H9 (cell line): ENCODE results near the gene ANKRD42. TPM values are rescaled to one million over a fixed set of nuclear protein-coding genes. Genes with fewer than 3 reads are reported as not detected.

Experiments used
- DNase-seq: peaks from one replicate; pipeline ENCODE4 v3.0.0-alpha.2; 2017
- H2AFZ ChIP-seq: one replicate; pipeline ENCODE4 v1.6.1; 2013; ENCODE audit warnings: mild to moderate bottlenecking, low read length, control low read depth, moderate library complexity
- H2AK5ac ChIP-seq: 2 replicates; pipeline ENCODE4 v1.6.1; 2013; ENCODE audit warnings: low read length, control low read depth, mixed read lengths; ENCODE audit not compliant: insufficient read length
- H2BK120ac ChIP-seq: one replicate; pipeline ENCODE4 v1.6.1; 2013; ENCODE audit warnings: low read depth, mild to moderate bottlenecking, low read length, control low read depth, inconsistent platforms; ENCODE audit not compliant: poor library complexity, severe bottlenecking
- H2BK12ac ChIP-seq: 2 replicates; pipeline ENCODE4 v1.6.1; 2013; ENCODE audit warnings: low read length, control low read depth, mixed read lengths, low read depth; ENCODE audit not compliant: insufficient read length
- H2BK15ac ChIP-seq: 2 replicates; pipeline ENCODE4 v1.6.1; 2013; ENCODE audit warnings: low read depth, low read length, control low read depth
- H2BK20ac ChIP-seq: one replicate; pipeline ENCODE4 v1.6.1; 2013; ENCODE audit warnings: low read depth, mild to moderate bottlenecking, low read length, control low read depth, inconsistent platforms; ENCODE audit not compliant: poor library complexity, severe bottlenecking
- H2BK5ac ChIP-seq: 2 replicates; pipeline ENCODE4 v1.6.1; 2013; ENCODE audit warnings: low read length, control low read depth, mixed read lengths; ENCODE audit not compliant: insufficient read length
- H3K14ac ChIP-seq: 2 replicates; pipeline ENCODE4 v1.6.1; 2013; ENCODE audit warnings: low read length, control low read depth; ENCODE audit not compliant: insufficient read depth
- H3K18ac ChIP-seq: 2 replicates; pipeline ENCODE4 v1.6.1; 2013; ENCODE audit warnings: low read depth, mild to moderate bottlenecking, mixed read lengths, low read length, control low read depth; ENCODE audit not compliant: insufficient read length
- H3K23ac ChIP-seq: 2 replicates; pipeline ENCODE4 v1.6.1; 2013; ENCODE audit warnings: low read length, control low read depth, mixed read lengths, low read depth; ENCODE audit not compliant: insufficient read length
- H3K23me2 ChIP-seq: 2 replicates; pipeline ENCODE4 v1.6.1; 2013; ENCODE audit warnings: low read depth, mild to moderate bottlenecking, mixed read lengths, low read length, control low read depth; ENCODE audit not compliant: insufficient read length, poor library complexity, severe bottlenecking
- H3K27ac ChIP-seq: 2 replicates; pipeline ENCODE4 v1.5.1; 2013; ENCODE audit warnings: low read length, control low read depth, mixed read lengths, low read depth; ENCODE audit not compliant: insufficient read length
- H3K27me3 ChIP-seq: 2 replicates; pipeline ENCODE4 v1.6.1; 2013; ENCODE audit warnings: low read length, control low read depth, inconsistent platforms; ENCODE audit not compliant: insufficient read depth
- H3K4ac ChIP-seq: 2 replicates; pipeline ENCODE4 v1.6.1; 2013; ENCODE audit warnings: low read depth, mild to moderate bottlenecking, control low read depth, inconsistent platforms, low read length, moderate library complexity
- H3K4me1 ChIP-seq: 2 replicates; pipeline ENCODE4 v1.6.1; 2013; ENCODE audit warnings: low read length, control low read depth, inconsistent platforms; ENCODE audit not compliant: insufficient read depth
- H3K4me2 ChIP-seq: 2 replicates; pipeline ENCODE4 v1.6.1; 2013; ENCODE audit warnings: low read length, control low read depth, mixed read lengths; ENCODE audit not compliant: insufficient read length, insufficient read depth
- H3K56ac ChIP-seq: 2 replicates; pipeline ENCODE4 v1.6.1; 2013; ENCODE audit warnings: low read depth, mild to moderate bottlenecking, mixed read lengths, low read length, control low read depth; ENCODE audit not compliant: insufficient read length
- H3K79me1 ChIP-seq: 2 replicates; pipeline ENCODE4 v1.6.1; 2013; ENCODE audit warnings: low read depth, mild to moderate bottlenecking, moderate library complexity, low read length, control low read depth, inconsistent platforms; ENCODE audit not compliant: insufficient read depth, poor library complexity, severe bottlenecking
- H3K79me2 ChIP-seq: 2 replicates; pipeline ENCODE4 v1.6.1; 2013; ENCODE audit warnings: low read length, control low read depth, inconsistent platforms; ENCODE audit not compliant: insufficient read depth
- H3K9ac ChIP-seq: 2 replicates; pipeline ENCODE4 v1.6.1; 2013; ENCODE audit warnings: low read length, control low read depth, mixed read lengths; ENCODE audit not compliant: insufficient read length; ENCODE audit errors: extremely low read depth
- H3K9me3 ChIP-seq: one replicate; pipeline ENCODE4 v1.6.1; 2013; ENCODE audit warnings: low read depth, low read length, inconsistent platforms; ENCODE audit not compliant: control insufficient read depth
- H3T11ph ChIP-seq: one replicate; pipeline ENCODE4 v1.6.1; 2013; ENCODE audit warnings: mild to moderate bottlenecking, low read length, control low read depth, inconsistent platforms
- H4K20me1 ChIP-seq: one replicate; pipeline ENCODE4 v1.6.1; 2013; ENCODE audit not compliant: control insufficient read depth, insufficient read length, insufficient read depth
- H4K5ac ChIP-seq: 2 replicates; pipeline ENCODE4 v1.6.1; 2013; ENCODE audit warnings: low read depth, mild to moderate bottlenecking, mixed read lengths, low read length, control low read depth; ENCODE audit not compliant: insufficient read length
- H4K8ac ChIP-seq: replicated peaks from 2 replicates; pipeline ENCODE4 v1.6.1; 2013; ENCODE audit warnings: low read length, control low read depth, mixed read lengths, low read depth; ENCODE audit not compliant: insufficient read length
- H4K91ac ChIP-seq: 2 replicates; pipeline ENCODE4 v1.6.1; 2013; ENCODE audit warnings: low read depth, mild to moderate bottlenecking, moderate library complexity, mixed read lengths, low read length, control low read depth; ENCODE audit not compliant: insufficient read length
- H3K27ac Mint-ChIP-seq, 3 experiments: 2 replicates in 2 of 3; 3 replicates in 1 of 3; pipeline ENCODE4 v1.8.0; 2020 to 2021; ENCODE audit warnings: mixed read lengths in 3 of 3, mild to moderate bottlenecking in 1 of 3, moderate library complexity in 1 of 3
- H3K27me3 Mint-ChIP-seq: 2 replicates; pipeline ENCODE4 v1.8.0; 2021; ENCODE audit warnings: low read depth, mild to moderate bottlenecking, moderate library complexity, mixed read lengths
- H3K36me3 Mint-ChIP-seq, 3 experiments: 2 replicates in 2 of 3; 3 replicates in 1 of 3; pipeline ENCODE4 v1.8.0; 2020 to 2021; ENCODE audit warnings: low read depth in 3 of 3, mixed read lengths in 3 of 3; ENCODE audit not compliant: insufficient read depth in 1 of 3
- H3K4me1 Mint-ChIP-seq, 2 experiments: 2 replicates each; pipeline ENCODE4 v1.8.0; 2020; ENCODE audit warnings: mixed read lengths in 2 of 2
- H3K4me3 Mint-ChIP-seq, 2 experiments: 2 replicates in 1 of 2; 3 replicates in 1 of 2; pipeline ENCODE4 v1.8.0; 2020 to 2021; ENCODE audit warnings: mild to moderate bottlenecking in 2 of 2, mixed read lengths in 2 of 2, moderate library complexity in 1 of 2
- H3K9me3 Mint-ChIP-seq, 2 experiments: 2 replicates in 1 of 2; 3 replicates in 1 of 2; pipeline ENCODE4 v1.8.0; 2020; ENCODE audit warnings: mild to moderate bottlenecking in 2 of 2, mixed read lengths in 2 of 2, moderate library complexity in 1 of 2
- CTCF ChIP-seq: fragments of 200-600 bp; sonication (generic); conservative IDR thresholded peaks from 3 replicates; pipeline ENCODE4 v1.8.0; 2021; ENCODE audit warnings: antibody characterized with exemption, mild to moderate bottlenecking
- WGBS: extraction: QIAGEN DNeasy Blood & Tissue Kit; methylation state at CpG from one replicate; pipeline ENCODE4 v1.1.7; 2013; ENCODE audit warnings: missing lambda C conversion rate, low lambda C conversion rate, mixed read lengths; ENCODE audit not compliant: insufficient read length; ENCODE audit errors: extremely low coverage; 5-methylcytosine and 5-hydroxymethylcytosine counted together
- total RNA-seq: library from RNA; stranded (reverse); gene quantifications from 2 replicates; pipeline ENCODE4 v1.2.1, GENCODE V29; 2021

The ANKRD42 gene
- total RNA-seq, 1 experiment from 2014 or later = 4.9 TPM

- no peak overlapping the region for H2BK15ac ChIP-seq
- H3K4me2 ChIP-seq = no peak overlapping the region
- 0 out of 2 replicates have a peak, but pooled peaks cover 2% of the 10 kb centered on the region for H3K27me3 ChIP-seq
- H4K5ac ChIP-seq = no peak overlapping the region
- no peaks in the 10 kb centered on the region for H3K4me1 ChIP-seq
- peak; percentile 65 for TF ChIP-seq CTCF
- H3K9me3 ChIP-seq = no peaks in the 10 kb centered on the region
- H3K27ac ChIP-seq = no peak overlapping the region
- Mint-ChIP-seq H3K27ac (no peak overlapping the region), H3K36me3 (peaks cover 0 to 2% (median 0%) of the 10 kb centered on the region in 3 experiments; a peak in 2 of 7 replicates), H3K27me3 (no peaks in the 10 kb centered on the region; the same call in 1 of the 2 replicates), H3K9me3 (no peaks in the 10 kb centered on the region), H3K4me1 (no peaks in the 10 kb centered on the region), H3K4me3 (no peak overlapping the region; a peak in 1 of 5 replicates)
- no peak overlapping the region for H2AK5ac ChIP-seq
- no peak overlapping the region for H4K8ac ChIP-seq
- no peaks in the 10 kb centered on the region for H3K79me2 ChIP-seq
- H3K4ac ChIP-seq = no peak overlapping the region
- H3K23ac ChIP-seq = no peak overlapping the region
- WGBS = no CpG with 5 or more reads among the region's 8 CpGs
- H2BK120ac ChIP-seq = no peak overlapping the region
- no peak overlapping the region for H3K18ac ChIP-seq
- H4K91ac ChIP-seq = no peak overlapping the region
- no peak overlapping the region for H2AFZ ChIP-seq
- peak; percentile 53 for DNase-seq
- no peak overlapping the region for H3K14ac ChIP-seq
- no peaks in the 10 kb centered on the region for H4K20me1 ChIP-seq
- H2BK12ac ChIP-seq = no peak overlapping the region
- H3K79me1 ChIP-seq = no peaks in the 10 kb centered on the region
- no peak overlapping the region for H3K9ac ChIP-seq
- H2BK5ac ChIP-seq = no peak overlapping the region
- no peak overlapping the region for H3T11ph ChIP-seq
- no peak overlapping the region for H2BK20ac ChIP-seq
- no peak overlapping the region for H3K56ac ChIP-seq
- H3K23me2 ChIP-seq = no peaks in the 10 kb centered on the region
Observed at GRCh38 chr11:83219095-83219494, 25.6 kb downstream of the ANKRD42 start.
